GM20000 (cell line): ENCODE measurements around the gene C16orf54.

Experiments
- DNase-seq: peaks from one replicate; pipeline ENCODE4 v3.0.0; 2012; ENCODE audit warnings: low spot score
- CTCF ChIP-seq: IDR thresholded peaks from 2 replicates; pipeline ENCODE4 v1.5.1; 2012; ENCODE audit warnings: mild to moderate bottlenecking, control low read depth; ENCODE audit errors: extremely low read depth, missing control alignments

C16orf54 gene

GRCh38 chr16:29700253-29700987 is 45.4 kb downstream of the C16orf54 start:
- peak; percentile 78 for DNase-seq
- peak; percentile 56 for TF ChIP-seq CTCF

GRCh38 chr16:29699324-29700219 is 46.2 kb downstream of the C16orf54 start:
- TF ChIP-seq CTCF, result no peak
- no peak for DNase-seq

GRCh38 chr16:29698484-29699323 is 47.1 kb downstream of the C16orf54 start:
- TF ChIP-seq CTCF, result no peak
- DNase-seq, result no peak

- TF ChIP-seq CTCF, result no peak
- DNase-seq, result no peak
These were observed 47.7 kb downstream of the C16orf54 start for GRCh38 chr16:29698042-29698441.

GRCh38 chr16:29697391-29697790 is 48.4 kb downstream of the C16orf54 start:
- DNase-seq, result no peak
- TF ChIP-seq CTCF, result no peak

GRCh38 chr16:29696881-29697331 is 48.9 kb downstream of the C16orf54 start:
- no peak for TF ChIP-seq CTCF
- no peak for DNase-seq

GRCh38 chr16:29695675-29696074 is 50.1 kb downstream of the C16orf54 start:
- peak; percentile 20 for DNase-seq
